Amniotic epithelial cell (primary cell): ENCODE results near the gene BRIP1.
A peak's percentile ranks its signal among the peaks of the same experiment; 100 is the strongest.
"Not testable (repeated sequence)": the region's sequence is repeated elsewhere in the genome, so short reads cannot be mapped to it uniquely, and the experiment has no call there.

Source experiments
- DNase-seq: peaks from one replicate; pipeline ENCODE4 v3.0.0-alpha.2; 2010; ENCODE audit warnings: low read depth

Gene BRIP1

GRCh38 chr17:61799812-61800484, 63.4 kb downstream of the BRIP1 start:
- no peak for DNase-seq

DNA sequence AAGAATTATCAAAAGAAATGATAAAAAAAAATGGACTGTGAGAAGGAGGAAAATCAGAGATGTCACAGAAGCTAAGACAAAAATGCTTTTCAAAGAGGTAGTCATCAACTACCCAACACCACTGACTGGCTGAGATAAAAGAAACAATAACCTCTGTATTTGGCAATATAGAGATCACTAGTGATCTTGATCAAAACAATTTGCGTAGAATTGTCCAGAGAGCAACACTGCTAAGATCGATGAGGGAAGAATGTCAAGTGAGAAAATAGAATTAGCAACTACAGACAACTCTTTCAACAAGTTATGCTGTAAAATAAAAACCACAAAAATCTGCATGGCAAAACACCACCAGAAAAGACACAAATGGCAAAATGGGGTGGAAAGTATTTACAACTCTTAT, 66.0 kb downstream of the BRIP1 start:
- DNase-seq, result no peak

DNA sequence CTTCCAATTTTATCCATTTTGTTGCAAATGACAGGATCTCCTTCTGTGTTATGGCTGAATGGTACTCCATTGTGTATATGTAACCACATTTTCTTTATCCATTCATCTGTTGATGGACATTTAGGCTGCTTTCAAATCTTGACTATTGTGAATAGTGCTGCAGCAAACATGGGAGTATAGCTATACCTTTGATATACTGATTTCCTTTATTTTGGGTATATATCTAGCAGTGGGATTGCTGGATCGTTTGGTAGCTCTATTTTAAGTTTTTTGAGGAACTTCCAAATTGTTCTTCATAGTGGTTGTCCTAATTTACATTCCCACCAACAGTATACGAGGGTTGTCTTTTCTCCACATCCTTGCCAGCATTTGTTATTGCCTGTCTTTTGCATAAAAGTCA, 67.8 kb downstream of the BRIP1 start:
- no peak for DNase-seq

DNA sequence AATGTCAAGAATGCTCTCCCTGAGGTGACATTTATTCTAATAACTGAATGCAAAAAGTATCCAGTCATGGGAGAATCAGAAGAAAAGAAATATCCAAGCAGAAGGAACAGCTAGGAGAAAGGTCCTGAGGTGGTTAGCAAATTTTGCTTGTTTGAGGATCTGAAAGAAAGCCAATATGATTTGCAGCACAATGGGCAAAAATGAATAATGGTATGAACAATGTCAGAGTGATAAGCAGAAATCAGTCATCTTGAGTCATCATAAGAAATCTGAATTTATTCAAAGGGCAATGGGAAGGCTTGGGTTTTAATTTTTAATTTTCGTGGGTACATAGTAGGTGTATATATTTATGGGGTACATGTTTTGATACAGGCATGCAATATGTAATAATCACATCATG, 68.5 kb downstream of the BRIP1 start:
- DNase-seq, result no peak

DNA sequence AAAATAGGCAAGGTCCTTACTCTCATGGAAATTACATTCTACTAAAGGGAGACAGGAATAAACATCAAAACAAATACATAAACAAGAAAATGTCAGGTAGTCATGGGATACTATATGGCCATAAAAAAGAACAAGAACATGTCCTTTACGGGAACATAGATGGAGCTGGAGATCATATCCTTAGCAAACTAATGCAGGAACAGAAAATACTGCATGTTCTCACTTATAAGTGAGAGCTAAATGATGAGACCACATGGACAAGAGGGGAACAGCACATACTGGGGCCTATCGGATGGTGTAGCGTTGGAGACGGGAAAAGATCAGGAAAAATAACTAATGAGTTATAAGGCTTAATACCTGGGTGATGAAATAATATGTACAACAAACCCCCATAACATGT, 69.1 kb downstream of the BRIP1 start:
- no peak for DNase-seq

DNA sequence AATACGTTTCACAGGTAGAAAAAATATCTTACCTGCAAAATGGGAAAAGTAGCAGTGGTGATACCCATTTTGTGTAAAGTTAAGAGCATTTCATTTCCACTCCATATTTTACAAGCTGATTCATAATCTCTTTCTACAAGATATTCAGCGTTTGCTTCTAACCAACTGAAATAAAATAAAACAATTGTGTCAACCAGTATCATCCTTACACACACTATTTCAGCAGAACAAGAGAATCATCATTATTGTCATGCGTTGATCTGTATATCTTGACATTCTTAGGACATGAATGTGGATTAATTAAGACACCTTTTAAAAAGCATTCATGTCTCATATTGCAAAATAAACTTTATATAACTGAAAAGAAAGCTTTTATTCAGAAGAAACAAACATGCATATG, 69.8 kb downstream of the BRIP1 start:
- DNase-seq, result no peak

DNA sequence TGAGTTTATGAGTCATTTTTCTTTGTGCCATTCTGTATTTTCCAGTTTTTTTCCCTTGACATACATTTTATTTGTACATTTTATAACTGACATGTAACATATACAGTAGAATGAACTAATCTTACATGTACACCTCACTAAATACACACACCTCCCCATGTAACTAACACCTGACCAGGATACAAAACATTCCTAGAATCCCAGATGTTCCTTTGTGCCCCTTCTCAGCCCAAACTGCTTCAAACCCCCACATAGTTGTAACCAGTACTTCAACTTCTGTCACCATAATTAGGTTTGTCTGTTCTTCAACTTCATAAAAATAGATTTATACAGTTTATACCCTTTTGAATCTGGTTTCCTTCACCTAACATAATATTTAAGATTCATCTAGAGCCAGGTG, 73.5 kb downstream of the BRIP1 start:
- DNase-seq, result no peak

DNA sequence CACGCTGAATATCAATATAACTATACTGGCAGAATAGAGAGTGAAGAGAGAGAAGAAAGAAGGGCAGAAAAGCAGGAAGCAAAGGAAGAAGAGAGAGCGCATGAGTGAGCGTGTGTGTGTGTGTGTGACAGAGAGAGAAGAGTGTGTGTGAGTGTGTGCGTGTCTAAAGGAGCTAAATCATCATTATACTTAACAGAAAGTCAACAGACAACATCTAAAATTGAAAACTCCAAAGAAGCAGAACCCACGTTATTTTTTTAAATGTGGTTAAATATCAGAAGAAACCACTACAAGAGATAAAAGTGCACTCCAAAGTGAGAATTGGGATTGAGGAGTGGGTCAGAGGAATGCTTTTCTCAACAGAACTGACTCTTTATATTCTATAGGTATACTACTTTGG, 77.2 kb downstream of the BRIP1 start:
- no peak for DNase-seq

DNA sequence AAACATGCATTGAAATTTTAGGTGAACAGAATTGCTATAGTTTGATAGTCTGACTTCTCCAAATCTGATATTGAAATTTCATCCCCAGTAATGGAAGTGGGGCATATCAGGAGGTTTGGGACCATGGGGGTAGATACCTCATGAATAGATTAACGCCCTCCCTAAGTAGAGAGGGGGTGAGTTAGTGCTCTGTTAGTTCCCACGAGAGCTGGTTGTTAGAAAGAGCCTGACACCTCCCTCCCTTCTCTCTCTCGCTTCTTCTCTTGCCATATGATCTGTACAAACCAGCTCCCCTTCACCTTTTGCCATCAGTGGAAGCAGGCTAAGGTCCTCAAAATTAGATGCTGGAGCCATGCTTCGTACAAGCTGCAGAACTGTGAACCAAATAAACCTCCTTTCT, 78.8 kb downstream of the BRIP1 start:
- DNase-seq, result no peak

GRCh38 chr17:61783556-61784304, 79.6 kb downstream of the BRIP1 start:
- DNase-seq, result no peak

GRCh38 chr17:61783120-61783519, 80.2 kb downstream of the BRIP1 start:
- DNase-seq, result no peak

- DNase-seq, result no peak
Observed at GRCh38 chr17:61782683-61783082, 80.6 kb downstream of the BRIP1 start.

DNA sequence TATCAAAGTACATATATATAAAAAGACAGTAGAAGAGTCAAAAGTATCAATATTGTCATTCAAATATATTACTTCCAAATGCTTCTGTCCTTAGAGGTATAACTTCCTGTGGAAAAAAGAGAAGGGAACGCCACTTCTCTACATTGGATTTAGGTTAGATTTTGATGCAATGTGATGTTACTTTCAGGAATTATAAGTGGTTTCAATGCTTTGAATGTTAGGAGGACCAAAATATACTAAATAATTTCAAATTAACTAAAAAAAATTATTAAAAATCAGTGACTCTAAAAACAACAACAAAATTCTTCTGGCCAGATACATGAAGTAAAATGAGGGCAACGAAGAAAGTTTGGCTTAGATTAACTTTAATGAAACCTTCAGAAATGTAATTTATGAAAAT, 88.0 kb downstream of the BRIP1 start:
- DNase-seq, result no peak

GRCh38 chr17:61774724-61775123, 88.6 kb downstream of the BRIP1 start:
- no peak for DNase-seq

- not testable (repeated sequence) for DNase-seq
Observed at GRCh38 chr17:61774087-61774486, 89.2 kb downstream of the BRIP1 start.

DNA sequence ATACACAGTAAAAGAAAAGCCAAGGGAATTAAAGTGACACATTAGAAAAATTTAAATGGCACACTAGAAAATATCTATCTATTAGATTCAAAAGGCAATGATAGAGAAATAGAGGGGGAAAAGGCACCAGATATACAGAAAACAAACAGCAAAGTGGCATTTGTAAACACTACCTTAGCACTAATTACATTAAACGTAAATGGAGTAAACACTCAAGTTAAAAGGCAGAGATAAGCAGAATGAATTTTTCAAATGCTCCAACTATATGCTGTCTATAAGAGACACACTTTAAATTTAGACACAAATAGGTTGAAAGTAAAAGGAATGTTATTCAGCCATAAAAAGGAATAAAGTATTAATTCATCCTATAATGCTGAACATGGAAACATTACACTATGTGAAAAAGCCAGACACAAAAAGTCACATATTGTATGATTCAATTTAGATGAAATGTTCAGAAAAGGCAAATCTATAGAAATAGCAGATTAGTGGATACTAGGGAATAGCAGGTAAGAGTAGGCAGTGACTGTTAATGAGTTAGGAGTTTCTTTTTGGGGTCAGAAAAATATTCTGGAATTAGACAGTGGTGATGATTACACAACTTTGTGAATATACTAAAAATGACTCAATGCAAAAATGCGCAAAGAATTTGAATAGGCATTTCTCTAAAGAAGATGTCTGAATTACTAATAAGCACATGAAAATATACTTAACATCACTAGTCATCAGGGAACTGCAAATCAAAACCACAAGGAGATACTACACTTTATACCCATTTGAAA, 92.4 kb downstream of the BRIP1 start:
- peak; percentile 80 for DNase-seq

GRCh38 chr17:61770043-61770442, 93.3 kb downstream of the BRIP1 start:
- DNase-seq, result peak; percentile 58

- DNase-seq, result no peak
Observed at GRCh38 chr17:61768405-61768804, 94.9 kb downstream of the BRIP1 start.

DNA sequence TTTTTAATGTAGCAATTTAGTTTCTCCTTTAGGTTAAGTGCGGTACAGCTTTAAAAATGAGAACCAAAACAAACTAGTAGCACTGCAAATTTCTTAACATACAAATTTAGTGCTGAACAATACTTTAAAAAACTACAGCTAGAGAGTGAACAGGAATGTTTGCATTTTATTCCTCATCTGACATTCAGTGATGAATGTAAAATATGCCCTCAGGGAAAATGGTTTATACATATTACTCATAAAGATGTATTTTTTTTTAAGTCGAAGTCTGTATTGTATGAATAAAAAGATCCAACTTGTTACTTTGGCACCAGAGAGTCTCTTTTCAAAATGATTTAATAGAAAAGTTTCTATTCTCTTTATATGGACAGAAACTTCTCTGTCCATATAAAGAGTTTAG, 96.8 kb downstream of the BRIP1 start:
- no peak for DNase-seq

- DNase-seq, result no peak
Observed at GRCh38 chr17:61764846-61765245, 98.5 kb downstream of the BRIP1 start.

DNA sequence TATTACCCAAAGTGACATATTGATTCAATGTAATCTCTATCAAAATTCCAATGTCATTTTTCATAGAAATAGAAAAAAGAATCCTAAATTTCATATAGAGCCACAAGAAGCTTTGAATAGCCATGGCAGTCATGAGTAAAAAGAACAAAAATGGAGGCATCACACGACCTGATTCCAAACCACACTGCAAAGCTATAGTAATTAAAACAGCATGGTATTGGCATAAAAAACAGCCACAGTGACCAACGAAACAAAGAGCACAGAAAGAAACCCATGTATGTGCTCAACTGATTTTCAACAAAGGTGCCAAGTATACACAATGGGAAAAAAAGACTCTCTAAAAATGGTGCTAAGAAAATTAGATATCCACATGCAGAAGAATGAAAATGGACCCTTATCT, 101.5 kb downstream of the BRIP1 start:
- no peak for DNase-seq

DNA sequence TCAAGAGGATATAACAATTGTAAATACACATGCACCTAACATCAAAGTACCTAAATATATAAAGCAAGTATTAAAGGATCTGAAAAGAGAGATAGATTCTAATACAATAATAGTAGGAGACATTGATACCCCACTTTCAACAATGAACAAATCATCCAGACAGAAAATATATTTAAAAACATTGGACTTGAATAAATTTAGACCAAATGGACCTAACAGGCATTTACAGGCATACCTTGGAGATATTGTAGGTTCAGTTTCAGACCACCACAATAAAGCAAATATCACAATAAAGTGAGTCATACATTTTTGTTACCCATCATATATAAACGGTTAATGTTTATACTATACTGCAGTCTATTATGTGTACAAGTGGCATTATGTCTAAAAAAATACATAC, 104.0 kb downstream of the BRIP1 start:
- no peak for DNase-seq

GRCh38 chr17:61758430-61758829, 104.9 kb downstream of the BRIP1 start:
- DNase-seq, result no peak
